B cell (primary cell): ENCODE measurements around the gene ARPC5L. TPM values are rescaled to one million over a fixed set of nuclear protein-coding genes. Genes with fewer than 3 reads are reported as not detected.

Source experiments
- ATAC-seq: fragments of 200-7000 bp; cut with Tn5 transposase; one replicate; pipeline ENCODE4 v1.10.0; 2021; ENCODE audit warnings: low read depth, mild to moderate bottlenecking, moderate number of reproducible peaks, moderate library complexity
- CTCF ChIA-PET: fragments of 350-600 bp; sonication (Branson Sonifier 250); formaldehyde crosslinking; loops from one replicate; lab custom pipeline; 2021; ENCODE audit warnings: antibody characterized with exemption, inconsistent platforms; lab: Charles Lee
- POLR2A ChIA-PET: fragments of 350-600 bp; sonication (Branson Sonifier 250); formaldehyde crosslinking; loops from one replicate; lab custom pipeline; 2021; ENCODE audit warnings: antibody characterized with exemption; lab: Charles Lee
- DNase-seq: peaks from one replicate; pipeline ENCODE4 v3.0.0; 2013
- H2AFZ ChIP-seq: 2 replicates; pipeline ENCODE4 v1.6.1; 2012; ENCODE audit warnings: mild to moderate bottlenecking, low read depth, low read length; ENCODE audit not compliant: insufficient read depth, poor library complexity, severe bottlenecking
- H3K27ac ChIP-seq, 2 donors: 1 replicate in 1 of 2; 2 replicates in 1 of 2; pipeline ENCODE4 v1.5.1; 2012 to 2013; ENCODE audit warnings: low read length in 2 of 2, mild to moderate bottlenecking in 2 of 2, moderate library complexity in 1 of 2
- H3K27me3 ChIP-seq, 4 experiments: fragments of 200-600 bp in 1 of 4; sonication (generic) in 1 of 4; replicated peaks in 1 of 4; 1 replicate in 2 of 4; 2 replicates in 2 of 4; pipeline versions ENCODE4 v1.6.1 to v1.7.0; 2013 to 2016; ENCODE audit warnings: low read length in 3 of 4, mild to moderate bottlenecking in 2 of 4, mixed read lengths in 1 of 4, moderate library complexity in 1 of 4; ENCODE audit not compliant: insufficient read depth in 4 of 4, control insufficient read depth in 3 of 4; ENCODE audit errors: control extremely low read depth in 1 of 4
- H3K36me3 ChIP-seq, 2 experiments: replicated peaks in 1 of 2; 1 replicate in 1 of 2; 2 replicates in 1 of 2; pipeline versions ENCODE4 v1.6.1 to v1.7.1; 2013; ENCODE audit warnings: low read length in 1 of 2; ENCODE audit not compliant: insufficient read depth in 2 of 2, control insufficient read depth in 1 of 2; ENCODE audit errors: control extremely low read depth in 1 of 2, extremely low read depth in 1 of 2
- H3K4me1 ChIP-seq, 2 donors: fragments of 200-600 bp in 1 of 2; sonication (generic) in 1 of 2; 1 replicate in 1 of 2; 2 replicates in 1 of 2; pipeline versions ENCODE4 v1.5.1 to v1.6.1; 2013 to 2017; ENCODE audit warnings: low read length in 2 of 2; ENCODE audit not compliant: control insufficient read depth in 2 of 2, insufficient read depth in 2 of 2
- H3K4me2 ChIP-seq: replicated peaks from 2 replicates; pipeline ENCODE3; 2012; ENCODE audit warnings: mild to moderate bottlenecking, low read depth, low read length; ENCODE audit not compliant: poor library complexity, severe bottlenecking
- H3K4me3 ChIP-seq, 5 experiments: fragments of 200-600 bp in 1 of 5; sonication (generic) in 1 of 5; 1 replicate in 3 of 5; 2 replicates in 2 of 5; pipeline versions ENCODE4 v1.5.1 to v1.7.0; 2011 to 2016; ENCODE audit warnings: low read length in 4 of 5, mild to moderate bottlenecking in 4 of 5, low read depth in 2 of 5, control low read depth in 1 of 5, moderate library complexity in 1 of 5; ENCODE audit not compliant: insufficient read depth in 1 of 5; ENCODE audit errors: control extremely low read depth in 1 of 5, extremely low read depth in 1 of 5
- H3K79me2 ChIP-seq: fragments of 200-600 bp; sonication (generic); one replicate; pipeline ENCODE4 v1.6.0; 2016; ENCODE audit warnings: low read length; ENCODE audit not compliant: control insufficient read depth, insufficient read depth
- H3K9ac ChIP-seq: fragments of 200-600 bp; sonication (generic); 2 replicates; pipeline ENCODE4 v1.6.1; 2017; ENCODE audit warnings: mild to moderate bottlenecking, low read length, moderate library complexity
- H3K9me3 ChIP-seq, 3 donors: one replicate each; pipeline versions ENCODE4 v1.6.1 to v1.7.1; 2013; ENCODE audit warnings: low read length in 2 of 3; ENCODE audit not compliant: control insufficient read depth in 2 of 3, insufficient read depth in 1 of 3; ENCODE audit errors: control extremely low read depth in 1 of 3
- H4K20me1 ChIP-seq: 2 replicates; pipeline ENCODE4 v1.6.0; 2012; ENCODE audit warnings: mild to moderate bottlenecking, low read length; ENCODE audit not compliant: insufficient read depth, control insufficient read depth, poor library complexity, severe bottlenecking
- H3K27ac Mint-ChIP-seq: one replicate; pipeline ENCODE4 v1.8.0; 2021; ENCODE audit warnings: mixed read lengths
- H3K27me3 Mint-ChIP-seq: one replicate; pipeline ENCODE4 v1.8.0; 2021; ENCODE audit warnings: mixed read lengths
- H3K4me1 Mint-ChIP-seq: one replicate; pipeline ENCODE4 v1.8.0; 2021; ENCODE audit warnings: mixed read lengths
- H3K4me3 Mint-ChIP-seq: one replicate; pipeline ENCODE4 v1.8.0; 2021; ENCODE audit warnings: mixed read lengths
- H3K9me3 Mint-ChIP-seq: one replicate; pipeline ENCODE4 v1.8.0; 2022; ENCODE audit warnings: mixed read lengths; ENCODE audit not compliant: insufficient read depth
- CTCF ChIP-seq: fragments of 200-600 bp; IDR thresholded peaks from one replicate; pipeline ENCODE4 v1.8.0; 2022; ENCODE audit warnings: antibody characterized with exemption, mild to moderate bottlenecking
- EZH2 ChIP-seq: IDR thresholded peaks from 2 replicates; pipeline ENCODE4 v1.6.1; 2012; ENCODE audit warnings: borderline replicate concordance, low read depth, mild to moderate bottlenecking, moderate library complexity, low read length; ENCODE audit not compliant: insufficient read depth, poor library complexity, severe bottlenecking
- WGBS: methylation state at CpG from one replicate; pipeline ENCODE4 v1.1.5; 2013; ENCODE audit warnings: missing lambda C conversion rate; ENCODE audit not compliant: insufficient coverage; 5-methylcytosine and 5-hydroxymethylcytosine counted together
- intact Hi-C: fragments of 100-400 bp; cut with micrococcal nuclease; formaldehyde crosslinking; loops from one replicate; pipeline ENCODE4 v1.10.0; 2022
- polyA plus RNA-seq: library from polyadenylated mRNA; depleted of rRNA; stranded (reverse); fragments of >200 nt; gene quantifications from 2 replicates; pipeline ENCODE4 v1.2.3, GENCODE V29; 2012
- total RNA-seq, 2 donors: library from RNA; stranded (reverse); fragments of 120-200 nt in 1 of 2; gene quantifications; 1 replicate in 1 of 2; 2 replicates in 1 of 2; pipeline versions ENCODE4 v1.2.3 to v1.2.4, GENCODE V29; 2013 to 2022

ARPC5L gene
- total and polyA plus RNA-seq, 2 donors (not counting 1 experiment from before 2014, with no cell fraction given) = 37.3 to 66.3 TPM

GRCh38 chr9:124873664-124874063, 11.7 kb downstream of the ARPC5L start:
- POLR2A ChIA-PET = interaction anchor here (0.6 kb wide), 1 partner anchor 953 kb away, joined by 4 read pairs; no protein-coding TSS in a partner anchor
- Mint-ChIP-seq H3K4me1 (peaks cover 51% of the 10 kb centered on the region), H3K4me3 (peak overlapping the region; percentile 94), H3K27ac (peak overlapping the region; percentile 97), H3K27me3 (no peaks in the 10 kb centered on the region), H3K9me3 (no peaks in the 10 kb centered on the region)
- Histone ChIP-seq H3K4me1 (peaks cover 41 to 51% of the 10 kb centered on the region in 2 donors), H2AFZ (no peak overlapping the region), H3K27ac (peak overlapping the region; percentile 84 to 92), H4K20me1 (peaks cover 73% of the 10 kb centered on the region), H3K4me3 (peak overlapping the region in 1 of 5 experiments; percentile 34), H3K9me3 (no peaks in the 10 kb centered on the region), H3K36me3 (peaks cover 0 to 68% of the 10 kb centered on the region in 2 experiments), H3K9ac (peak overlapping the region; percentile 99), H3K79me2 (peaks cover 73% of the 10 kb centered on the region), H3K27me3 (no peaks in the 10 kb centered on the region), H3K4me2 (peak overlapping the region; percentile 98)
- intact Hi-C loops = loop anchor here (5.0 kb wide), 1 partner anchor 269 kb away; the partner anchor contains the start of gene SCAI
- TF ChIP-seq CTCF = no peak
- TF ChIP-seq EZH2 = no peak
- no peak for ATAC-seq
- WGBS = 95% methylated on average over 9 of the region's 14 CpGs
- CTCF ChIA-PET = interaction anchor here (1.1 to 2.7 kb wide), 3 partner anchors 12 to 107 kb away, joined by 3 to 16 read pairs (median 11); partner anchors contain the start of genes ARPC5L, RPL35 and WDR38
- DNase-seq = no peak

- H3K9me3 Mint-ChIP-seq = no peaks in the 10 kb centered on the region
- WGBS = 95% methylated on average over 4 of the region's 6 CpGs
- intact Hi-C loops = no loop called here
- no peaks in the 10 kb centered on the region for H3K27me3 Mint-ChIP-seq
- no peak for TF ChIP-seq CTCF
- TF ChIP-seq EZH2 = no peak
- H3K9ac ChIP-seq = no peak overlapping the region
- no peak overlapping the region for H3K27ac Mint-ChIP-seq
- peaks cover 42% of the 10 kb centered on the region for H3K4me1 Mint-ChIP-seq
- DNase-seq = no peak
- peaks cover 0 to 82% of the 10 kb centered on the region in 2 experiments for H3K36me3 ChIP-seq
- peak overlapping the region in 1 of 2 donors; percentile 38 for H3K27ac ChIP-seq
- no peak overlapping the region for H3K4me3 ChIP-seq
- H3K27me3 ChIP-seq = no peaks in the 10 kb centered on the region
- ChIA-PET POLR2A (no interaction called here), CTCF (no interaction called here)
- peaks cover 61% of the 10 kb centered on the region for H3K79me2 ChIP-seq
- H3K4me2 ChIP-seq = no peak overlapping the region
- ATAC-seq = no peak
- H4K20me1 ChIP-seq = peaks cover 62% of the 10 kb centered on the region
- no peaks in the 10 kb centered on the region for H3K9me3 ChIP-seq
- H3K4me3 Mint-ChIP-seq = no peak overlapping the region
- peaks cover 37 to 49% of the 10 kb centered on the region in 2 donors for H3K4me1 ChIP-seq
- H2AFZ ChIP-seq = no peak overlapping the region
Observed at GRCh38 chr9:124875501-124875900, 13.6 kb downstream of the ARPC5L start.
